K562 (cell line): Measurements from ENCODE around the gene KRT5. TPM values are rescaled to one million over a fixed set of nuclear protein-coding genes. Genes with fewer than 3 reads are reported as not detected.
A peak's percentile ranks its signal among the peaks of the same experiment; 100 is the strongest.

Source experiments
- CAMTA2 ChIP-seq: fragments of 250-450 bp; sonication (Bioruptor Pico); conservative IDR thresholded peaks from 2 replicates; pipeline ENCODE4 v1.5.1; 2022
- CBFB ChIP-seq: sonication (generic); formaldehyde crosslinking; IDR thresholded peaks from 2 replicates; pipeline ENCODE4 v1.4.0; 2020; ENCODE audit warnings: mild to moderate bottlenecking, missing genetic modification reagents
- FOSL1 ChIP-seq: fragments of 200-800 bp; sonication (Bioruptor generic); conservative IDR thresholded peaks from 2 replicates; pipeline ENCODE4 v1.6.1; 2016; ENCODE audit warnings: missing genetic modification characterization, missing compliant biosample characterization
- MEIS2 ChIP-seq: fragments of 450-650 bp; IDR thresholded peaks from 2 replicates; pipeline ENCODE4 v1.6.1; 2014; ENCODE audit warnings: mild to moderate bottlenecking; ENCODE audit not compliant: partially characterized antibody
- SIRT6 ChIP-seq: IDR thresholded peaks from one replicate; pipeline ENCODE4 v1.6.1; 2012; ENCODE audit warnings: low read depth, mild to moderate bottlenecking, control low read depth, inconsistent platforms, low read length, moderate library complexity
- polyA plus RNA-seq, 8 experiments: library from polyadenylated mRNA; depleted of rRNA in 4 of 8; stranded (reverse) in 5 of 8; unstranded in 3 of 8; fragments of >200 nt; fragmentation: Nextera tagmentation in 2 of 8; fragmentation: Illumina TruSeq in 1 of 8; extraction: Ambion mirVana in 2 of 8; extraction: Trizol in 1 of 8; gene quantifications; 2 replicates each; pipeline versions ENCODE4 v1.2.1 to v1.2.3, GENCODE V29; 2011 to 2014; ENCODE audit warnings: inconsistent platforms in 1 of 8, missing spikeins in 1 of 8
- total RNA-seq, 7 experiments: library from RNA; depleted of rRNA in 6 of 7; stranded (reverse); fragments of >200 nt in 6 of 7; fragmentation: Illumina TruSeq in 2 of 7; extraction: Trizol in 2 of 7; gene quantifications; 2 replicates each; pipeline versions ENCODE4 v1.2.1 to v1.2.3, GENCODE V29; 2011 to 2021; ENCODE audit warnings: low replicate concordance in 1 of 7
- TF ChIP-seq, protein P1 (sequence below): fragments of 450-650 bp; IDR thresholded peaks from 2 replicates; pipeline ENCODE4 v1.6.1; 2016
- TF ChIP-seq, protein P2 (sequence below): fragments of 450-650 bp; formaldehyde crosslinking; IDR thresholded peaks from 2 replicates; pipeline ENCODE4 v1.4.0; 2020; ENCODE audit warnings: mild to moderate bottlenecking, moderate library complexity
- TF ChIP-seq, protein P3 (sequence below): fragments of 200-800 bp; sonication (Bioruptor generic); IDR thresholded peaks from 2 replicates; pipeline ENCODE4 v1.6.1; 2017; ENCODE audit warnings: missing genetic modification characterization, missing compliant biosample characterization

KRT5 gene
- total and polyA plus RNA-seq, 9 of the 15 experiments (the other 6 are each of a cell fraction or from before 2014, with no cell fraction given), result 0.32 TPM; not detected in 8

DNA sequence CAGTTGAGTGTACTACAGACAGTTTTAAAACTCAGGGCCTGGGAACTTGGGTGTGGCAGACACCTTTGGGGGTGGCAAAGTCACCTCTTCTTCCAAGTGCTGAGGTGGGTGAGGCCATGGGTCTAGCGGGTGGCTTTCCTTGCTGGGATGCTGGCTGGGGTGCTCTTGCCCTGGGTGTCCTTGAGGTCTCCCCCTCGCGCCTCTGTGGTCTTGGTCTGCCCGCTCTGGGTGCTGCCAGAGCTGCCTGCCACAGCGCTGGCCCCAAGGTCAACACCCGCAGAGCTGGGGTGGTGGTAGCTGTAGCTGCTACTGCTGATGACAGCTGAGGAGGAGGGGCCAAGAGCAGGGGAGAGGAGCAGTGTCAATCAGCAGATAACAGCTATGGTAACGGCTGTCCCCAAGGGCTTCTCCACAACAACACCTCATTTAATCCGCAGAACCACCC is 46.7 kb upstream of the KRT5 start (continued):
- TF ChIP-seq, protein P1, sequence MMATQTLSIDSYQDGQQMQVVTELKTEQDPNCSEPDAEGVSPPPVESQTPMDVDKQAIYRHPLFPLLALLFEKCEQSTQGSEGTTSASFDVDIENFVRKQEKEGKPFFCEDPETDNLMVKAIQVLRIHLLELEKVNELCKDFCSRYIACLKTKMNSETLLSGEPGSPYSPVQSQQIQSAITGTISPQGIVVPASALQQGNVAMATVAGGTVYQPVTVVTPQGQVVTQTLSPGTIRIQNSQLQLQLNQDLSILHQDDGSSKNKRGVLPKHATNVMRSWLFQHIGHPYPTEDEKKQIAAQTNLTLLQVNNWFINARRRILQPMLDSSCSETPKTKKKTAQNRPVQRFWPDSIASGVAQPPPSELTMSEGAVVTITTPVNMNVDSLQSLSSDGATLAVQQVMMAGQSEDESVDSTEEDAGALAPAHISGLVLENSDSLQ, result peak; percentile 97
- TF ChIP-seq MEIS2, result peak; percentile 45
- TF ChIP-seq, protein P2, sequence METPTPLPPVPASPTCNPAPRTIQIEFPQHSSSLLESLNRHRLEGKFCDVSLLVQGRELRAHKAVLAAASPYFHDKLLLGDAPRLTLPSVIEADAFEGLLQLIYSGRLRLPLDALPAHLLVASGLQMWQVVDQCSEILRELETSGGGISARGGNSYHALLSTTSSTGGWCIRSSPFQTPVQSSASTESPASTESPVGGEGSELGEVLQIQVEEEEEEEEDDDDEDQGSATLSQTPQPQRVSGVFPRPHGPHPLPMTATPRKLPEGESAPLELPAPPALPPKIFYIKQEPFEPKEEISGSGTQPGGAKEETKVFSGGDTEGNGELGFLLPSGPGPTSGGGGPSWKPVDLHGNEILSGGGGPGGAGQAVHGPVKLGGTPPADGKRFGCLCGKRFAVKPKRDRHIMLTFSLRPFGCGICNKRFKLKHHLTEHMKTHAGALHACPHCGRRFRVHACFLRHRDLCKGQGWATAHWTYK, result no peak
- TF ChIP-seq, protein P3, sequence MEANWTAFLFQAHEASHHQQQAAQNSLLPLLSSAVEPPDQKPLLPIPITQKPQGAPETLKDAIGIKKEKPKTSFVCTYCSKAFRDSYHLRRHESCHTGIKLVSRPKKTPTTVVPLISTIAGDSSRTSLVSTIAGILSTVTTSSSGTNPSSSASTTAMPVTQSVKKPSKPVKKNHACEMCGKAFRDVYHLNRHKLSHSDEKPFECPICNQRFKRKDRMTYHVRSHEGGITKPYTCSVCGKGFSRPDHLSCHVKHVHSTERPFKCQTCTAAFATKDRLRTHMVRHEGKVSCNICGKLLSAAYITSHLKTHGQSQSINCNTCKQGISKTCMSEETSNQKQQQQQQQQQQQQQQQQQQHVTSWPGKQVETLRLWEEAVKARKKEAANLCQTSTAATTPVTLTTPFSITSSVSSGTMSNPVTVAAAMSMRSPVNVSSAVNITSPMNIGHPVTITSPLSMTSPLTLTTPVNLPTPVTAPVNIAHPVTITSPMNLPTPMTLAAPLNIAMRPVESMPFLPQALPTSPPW (CRISPR knock-in tag), result peak; percentile 32; the same call in 1 of the 2 replicates
- TF ChIP-seq FOSL1, result no peak
- no peak for TF ChIP-seq CAMTA2 (CRISPR knock-in tag)
- TF ChIP-seq SIRT6, result no peak
- TF ChIP-seq CBFB (CRISPR knock-in tag), result no peak
